Esophagus muscularis mucosa (tissue), 4 donors: ENCODE data around the gene SNX11.
A peak's percentile ranks its signal among the peaks of the same experiment; 100 is the strongest.

ENCODE experiments used
- EP300 ChIP-seq: sonication (generic); formaldehyde crosslinking; IDR thresholded peaks from one replicate; pipeline ENCODE4 v1.6.1; 2017; ENCODE audit warnings: antibody characterized with exemption
- POLR2A ChIP-seq: fragments of 450-650 bp; IDR thresholded peaks from one replicate; pipeline ENCODE4 v1.6.1; 2017; ENCODE audit warnings: antibody characterized with exemption, moderate library complexity, mild to moderate bottlenecking, low read depth
- TF ChIP-seq, protein P1 (sequence below), 3 experiments: fragments of 200-600 bp in 2 of 3; fragments of 450-650 bp in 1 of 3; sonication (generic) in 2 of 3; IDR thresholded peaks; one replicate each; pipeline ENCODE4 v1.5.1; 2017 to 2019; ENCODE audit warnings: antibody characterized with exemption in 3 of 3, mild to moderate bottlenecking in 2 of 3, moderate library complexity in 1 of 3

DNA sequence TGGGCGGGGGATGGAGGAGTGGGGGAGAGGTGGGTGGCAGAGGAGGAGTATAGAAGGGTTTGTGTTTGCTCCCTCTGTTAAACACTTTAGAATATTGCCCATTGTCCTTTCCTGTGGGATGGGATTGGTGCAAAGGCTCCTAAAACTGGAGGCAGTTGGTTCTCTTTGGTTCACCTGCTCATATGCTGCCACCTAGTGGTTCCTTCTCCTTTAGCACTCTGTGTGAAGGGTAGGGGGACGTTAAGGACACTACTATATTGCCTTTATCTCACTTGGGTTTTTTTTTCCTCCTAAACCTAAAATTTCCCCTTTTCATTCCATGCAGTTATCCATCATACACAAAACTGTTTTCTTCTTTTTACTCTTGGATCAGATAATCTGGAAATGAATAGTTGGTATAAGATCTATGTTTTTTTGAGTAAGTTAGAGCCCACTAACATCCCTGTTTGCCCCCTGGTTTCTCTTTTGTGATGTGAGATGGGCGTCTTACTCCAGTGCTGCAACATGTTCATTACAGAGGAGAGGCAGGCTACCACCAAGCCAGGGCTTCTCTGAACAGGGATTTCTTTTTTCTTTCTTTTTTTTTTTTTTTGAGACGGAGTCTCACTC lies 23.8 kb downstream of the SNX11 start:
- no peak for TF ChIP-seq EP300
- TF ChIP-seq POLR2A: no peak
- TF ChIP-seq, protein P1, sequence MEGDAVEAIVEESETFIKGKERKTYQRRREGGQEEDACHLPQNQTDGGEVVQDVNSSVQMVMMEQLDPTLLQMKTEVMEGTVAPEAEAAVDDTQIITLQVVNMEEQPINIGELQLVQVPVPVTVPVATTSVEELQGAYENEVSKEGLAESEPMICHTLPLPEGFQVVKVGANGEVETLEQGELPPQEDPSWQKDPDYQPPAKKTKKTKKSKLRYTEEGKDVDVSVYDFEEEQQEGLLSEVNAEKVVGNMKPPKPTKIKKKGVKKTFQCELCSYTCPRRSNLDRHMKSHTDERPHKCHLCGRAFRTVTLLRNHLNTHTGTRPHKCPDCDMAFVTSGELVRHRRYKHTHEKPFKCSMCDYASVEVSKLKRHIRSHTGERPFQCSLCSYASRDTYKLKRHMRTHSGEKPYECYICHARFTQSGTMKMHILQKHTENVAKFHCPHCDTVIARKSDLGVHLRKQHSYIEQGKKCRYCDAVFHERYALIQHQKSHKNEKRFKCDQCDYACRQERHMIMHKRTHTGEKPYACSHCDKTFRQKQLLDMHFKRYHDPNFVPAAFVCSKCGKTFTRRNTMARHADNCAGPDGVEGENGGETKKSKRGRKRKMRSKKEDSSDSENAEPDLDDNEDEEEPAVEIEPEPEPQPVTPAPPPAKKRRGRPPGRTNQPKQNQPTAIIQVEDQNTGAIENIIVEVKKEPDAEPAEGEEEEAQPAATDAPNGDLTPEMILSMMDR (IDR thresholded peaks at IDR 0.05): peak; percentile 80 to 88 (median 84)
